GM19397 (cell line): ENCODE measurements around the gene RSPRY1.

Source experiments
- ATAC-seq: cut with Tn5 transposase; IDR thresholded peaks from one replicate; pipeline ENCODE4 v1.9.1; 2021; ENCODE audit warnings: mild to moderate bottlenecking, moderate library complexity; ENCODE audit not compliant: unreplicated experiment

Gene RSPRY1

DNA sequence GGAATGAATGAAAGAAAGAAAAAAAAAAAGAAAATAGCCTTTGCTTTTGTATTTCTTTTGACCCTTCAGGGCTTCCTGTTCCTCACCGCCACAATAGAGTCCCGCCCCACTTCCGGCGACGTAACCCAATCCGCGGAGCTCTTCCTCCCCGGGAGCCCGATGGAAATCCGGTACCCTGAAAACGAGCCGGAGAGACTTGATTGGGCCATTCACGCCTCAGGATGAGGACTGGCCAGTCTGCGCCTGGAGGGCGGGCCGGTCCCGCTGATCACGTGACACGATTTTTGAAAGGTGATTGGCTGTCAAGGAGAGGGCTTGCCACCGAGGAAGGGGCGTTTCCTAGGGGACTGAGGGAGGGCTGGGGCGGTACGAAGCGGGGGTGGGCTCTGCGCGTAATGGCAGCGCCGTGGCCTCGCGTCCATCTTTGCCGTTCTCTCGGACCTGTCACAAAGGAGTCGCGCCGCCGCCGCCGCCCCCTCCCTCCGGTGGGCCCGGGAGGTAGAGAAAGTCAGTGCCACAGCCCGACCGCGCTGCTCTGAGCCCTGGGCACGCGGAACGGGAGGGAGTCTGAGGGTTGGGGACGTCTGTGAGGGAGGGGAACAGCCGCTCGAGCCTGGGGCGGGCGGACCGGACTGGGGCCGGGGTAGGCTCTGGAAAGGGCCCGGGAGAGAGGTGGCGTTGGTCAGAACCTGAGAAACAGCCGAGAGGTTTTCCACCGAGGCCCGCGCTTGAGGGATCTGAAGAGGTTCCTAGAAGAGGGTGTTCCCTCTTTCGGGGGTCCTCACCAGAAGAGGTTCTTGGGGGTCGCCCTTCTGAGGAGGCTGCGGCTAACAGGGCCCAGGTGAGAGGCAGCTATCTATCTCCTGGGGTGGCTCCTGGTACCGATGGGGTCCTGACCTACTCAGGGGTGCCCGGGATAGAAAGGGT, at the start of gene RSPRY1, which contains the start of gene PSME3IP1:
RSPRY1 (plus strand) TSS at position 385 of the 927 bp plus-strand sequence. CDS start 18,330 bp downstream, outside the sequence.
PSME3IP1 (minus strand) TSS at position 95 of the 927 bp plus-strand sequence. CDS start 12,185 bp downstream, outside the sequence.
- ATAC-seq: peak; percentile 88

DNA sequence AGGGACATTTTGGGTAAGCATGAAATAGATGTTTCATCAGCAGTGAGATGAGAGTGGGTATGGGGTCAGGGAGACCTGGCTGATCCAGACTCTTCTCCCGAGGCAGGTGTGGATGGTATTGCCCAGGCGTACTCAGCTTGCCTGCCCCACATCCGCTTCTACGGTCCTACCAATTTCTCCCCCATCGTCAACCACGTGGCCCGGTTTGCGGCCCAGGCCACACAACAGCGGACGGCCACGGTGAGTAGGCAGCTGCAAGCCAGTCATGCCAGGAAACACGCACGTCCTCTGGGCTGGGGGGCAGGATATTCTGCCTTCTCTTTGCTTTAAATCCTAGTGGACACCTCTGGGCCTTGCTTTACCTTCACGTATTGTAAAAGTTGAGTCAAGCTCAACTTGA, 49.1 kb upstream of the RSPRY1 start:
- ATAC-seq: no peak

DNA sequence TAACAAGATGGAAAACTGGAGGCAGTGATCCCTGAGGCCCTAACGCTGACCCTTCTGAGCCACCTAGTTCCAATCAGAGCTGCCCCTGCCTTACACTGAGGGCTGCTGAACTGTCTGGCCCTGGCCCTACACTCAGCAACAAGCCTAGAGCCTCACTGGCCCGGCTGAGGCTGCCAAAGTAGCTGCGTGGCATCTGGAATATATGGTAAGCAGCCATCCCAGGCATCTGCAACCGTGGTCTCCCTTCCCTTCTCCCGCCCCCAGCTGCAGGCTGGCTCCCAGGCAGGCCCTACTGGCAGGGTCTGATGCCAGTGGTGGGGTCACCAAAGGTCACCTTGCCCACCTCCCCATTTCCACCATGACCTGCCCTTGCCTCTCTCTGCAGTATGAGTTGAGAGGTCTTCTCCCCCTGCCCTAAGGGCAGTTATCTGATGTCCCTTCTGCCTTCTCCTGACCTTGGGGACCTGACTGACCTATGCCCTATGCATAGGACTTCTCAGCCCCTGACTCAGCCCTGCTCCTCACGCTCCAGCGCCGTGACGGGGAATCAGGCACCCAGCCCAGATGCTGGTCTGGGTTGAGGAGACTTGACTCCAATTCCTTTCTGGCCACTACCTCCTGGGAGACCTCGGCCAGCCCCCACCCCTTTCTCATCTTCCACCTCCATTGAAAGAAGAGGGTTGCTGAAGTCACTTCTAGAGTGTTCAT, 48.4 kb upstream of the RSPRY1 start:
- no peak for ATAC-seq

DNA sequence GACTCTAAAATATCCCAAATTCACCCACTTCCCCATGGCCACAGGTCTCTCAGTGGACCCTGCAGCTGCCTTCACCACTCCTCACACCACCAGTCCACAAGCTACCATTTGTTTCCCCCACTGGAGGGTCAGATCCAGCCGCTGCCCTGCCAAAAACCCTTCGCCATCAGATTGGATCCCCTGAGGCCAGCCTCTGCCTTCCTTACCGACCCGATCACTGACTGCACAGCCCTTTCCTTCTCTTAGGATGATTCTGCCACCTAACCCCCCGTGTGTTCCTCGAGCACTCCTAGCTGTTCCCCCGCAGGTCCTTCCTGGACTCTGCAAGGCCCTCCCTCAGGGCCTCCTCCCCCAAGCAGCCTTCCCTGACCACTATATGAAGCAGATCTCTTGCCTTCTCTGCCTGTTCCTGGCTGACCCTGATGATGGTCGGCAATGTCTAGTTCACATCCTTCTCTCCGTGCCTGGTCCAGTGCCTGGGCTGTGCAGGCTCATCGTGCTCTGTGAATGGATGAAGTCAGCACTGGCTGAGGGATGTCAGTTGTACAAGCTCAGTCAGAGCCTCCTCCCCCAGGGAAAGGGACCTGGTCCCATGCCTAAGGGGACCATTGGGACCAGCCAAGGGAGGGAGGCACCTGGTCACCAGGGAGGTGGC, 47.7 kb upstream of the RSPRY1 start:
- ATAC-seq: no peak

DNA sequence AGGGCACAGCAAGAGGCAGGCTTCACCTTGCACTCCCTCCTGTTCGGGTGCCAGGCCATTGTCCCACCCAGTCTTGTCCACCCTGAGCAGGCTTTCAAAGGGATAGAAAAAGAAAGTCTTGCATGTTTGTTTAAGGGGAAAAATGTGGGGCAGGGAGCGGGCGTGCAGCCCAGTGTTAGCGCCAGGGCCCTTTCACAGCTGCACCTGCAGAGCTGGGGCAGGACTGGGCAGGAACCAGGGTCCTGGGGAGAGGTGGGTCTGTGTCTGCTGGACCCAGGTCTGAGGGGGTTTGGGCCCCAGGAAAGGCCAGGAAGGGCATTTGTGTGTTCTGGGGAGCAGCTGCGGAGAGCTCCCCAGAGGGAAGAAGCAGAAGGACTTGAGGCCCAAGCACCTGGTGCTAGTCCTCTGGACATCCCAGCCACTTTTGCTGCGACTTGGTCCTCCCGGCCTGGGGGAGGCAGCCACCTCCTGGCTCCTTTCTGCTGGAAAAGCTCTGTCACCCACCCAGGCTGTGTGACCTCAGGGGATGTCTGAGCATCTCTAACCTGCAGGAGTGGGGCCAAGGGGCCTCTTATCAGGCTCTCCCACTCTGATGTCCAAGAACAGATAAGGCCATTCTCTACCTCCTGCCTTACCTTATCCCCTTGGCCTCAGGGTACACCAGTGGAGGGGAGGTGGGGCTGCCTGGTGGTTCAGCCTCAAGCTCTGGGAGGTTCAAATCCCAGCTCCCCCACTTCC, 45.0 kb upstream of the RSPRY1 start:
- ATAC-seq: no peak

DNA sequence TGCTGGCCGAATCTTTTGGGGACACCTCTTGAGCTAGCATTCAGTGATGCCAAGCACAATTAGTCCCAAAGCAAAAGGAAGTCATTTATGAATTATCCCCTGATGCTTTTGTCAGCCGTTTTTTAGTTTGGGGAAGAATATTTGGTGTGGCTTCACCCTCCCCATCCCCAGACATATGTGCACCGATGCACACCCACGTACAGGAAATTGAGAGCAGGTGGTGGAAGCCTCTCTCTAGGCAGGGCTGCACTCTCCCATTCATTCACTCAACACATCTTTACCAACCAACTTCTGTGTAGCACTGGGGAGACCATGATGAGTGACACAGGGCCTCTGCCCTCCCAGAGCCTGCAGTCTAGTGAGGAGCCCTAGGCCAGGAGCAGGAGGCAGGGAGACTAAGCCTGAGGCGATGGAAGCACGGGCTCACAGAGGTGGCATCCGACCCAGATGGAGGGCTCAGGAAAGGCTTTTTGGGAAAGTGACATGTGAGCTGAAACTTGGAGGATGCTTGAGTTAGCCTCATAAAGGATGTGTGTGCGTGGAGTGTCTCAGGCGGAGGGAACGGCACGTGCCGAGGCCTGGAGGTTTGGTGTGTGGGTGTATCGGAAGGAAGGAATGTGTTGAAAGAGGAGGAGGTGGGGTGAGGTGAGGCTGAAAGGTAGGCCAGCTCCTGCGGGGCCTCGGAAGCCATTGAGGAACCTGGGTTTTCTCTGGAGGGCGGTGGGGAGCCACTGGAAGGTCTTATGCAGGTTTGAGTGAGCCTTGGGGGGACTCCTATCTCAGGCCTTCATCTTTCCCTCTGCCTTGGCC, 44.1 kb upstream of the RSPRY1 start:
- no peak for ATAC-seq

DNA sequence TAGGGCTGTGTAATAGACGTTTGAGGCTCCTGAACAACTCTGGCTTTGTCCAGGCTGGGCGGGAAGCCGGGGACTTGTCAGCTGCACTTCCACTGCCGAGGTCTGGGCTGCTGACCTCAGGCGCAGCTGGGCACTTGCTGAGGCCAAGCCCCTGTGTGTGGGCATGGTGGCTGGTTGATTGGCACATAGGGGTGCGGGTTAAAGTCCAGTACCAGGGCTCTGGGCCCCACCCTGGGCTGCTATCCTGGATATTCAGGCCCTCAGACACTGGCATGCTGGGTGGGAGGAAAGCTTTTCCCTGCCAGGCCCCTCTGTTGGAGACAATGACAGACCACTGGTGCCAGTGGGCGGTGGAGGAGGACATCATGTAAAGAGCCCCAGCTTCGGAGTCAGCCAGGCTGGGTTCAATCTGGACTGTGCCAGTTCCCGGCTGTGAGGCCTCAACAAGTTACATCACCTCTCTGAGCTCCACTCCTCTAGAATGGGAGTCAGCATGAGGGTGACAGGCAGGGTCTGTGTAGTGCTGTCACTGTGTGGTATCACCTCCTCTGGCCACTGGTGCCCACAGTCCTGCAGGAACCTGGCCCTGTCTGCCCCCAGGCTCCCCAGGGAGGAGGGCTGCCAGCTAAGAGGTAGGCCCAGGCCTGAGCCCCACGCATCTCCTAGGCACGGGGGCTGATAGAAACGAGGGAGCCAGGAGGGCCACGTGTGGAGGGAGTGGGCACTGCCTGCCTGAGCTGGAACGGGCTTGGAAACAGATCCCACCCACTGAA, 42.8 kb upstream of the RSPRY1 start:
- ATAC-seq: no peak

DNA sequence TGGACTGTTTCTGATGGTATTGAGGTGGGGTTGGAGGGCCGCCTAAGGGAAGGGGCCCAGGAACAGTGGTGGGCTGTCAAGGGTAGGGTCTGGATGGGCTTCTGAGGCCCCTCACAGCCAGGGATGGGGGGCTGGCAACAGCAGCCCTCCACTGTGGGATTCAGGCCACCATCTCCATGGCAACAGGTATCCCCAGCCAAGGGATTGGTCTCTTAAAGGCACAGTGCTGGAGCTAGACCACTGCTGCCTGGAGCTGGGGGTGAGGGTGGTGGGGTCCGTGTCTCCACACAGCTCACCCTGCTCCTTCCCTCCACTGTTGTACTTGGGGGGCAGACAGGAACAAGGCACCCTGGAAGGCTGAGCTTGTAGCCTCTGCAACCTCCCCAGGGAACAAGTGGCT, 42.1 kb upstream of the RSPRY1 start:
- ATAC-seq: no peak

DNA sequence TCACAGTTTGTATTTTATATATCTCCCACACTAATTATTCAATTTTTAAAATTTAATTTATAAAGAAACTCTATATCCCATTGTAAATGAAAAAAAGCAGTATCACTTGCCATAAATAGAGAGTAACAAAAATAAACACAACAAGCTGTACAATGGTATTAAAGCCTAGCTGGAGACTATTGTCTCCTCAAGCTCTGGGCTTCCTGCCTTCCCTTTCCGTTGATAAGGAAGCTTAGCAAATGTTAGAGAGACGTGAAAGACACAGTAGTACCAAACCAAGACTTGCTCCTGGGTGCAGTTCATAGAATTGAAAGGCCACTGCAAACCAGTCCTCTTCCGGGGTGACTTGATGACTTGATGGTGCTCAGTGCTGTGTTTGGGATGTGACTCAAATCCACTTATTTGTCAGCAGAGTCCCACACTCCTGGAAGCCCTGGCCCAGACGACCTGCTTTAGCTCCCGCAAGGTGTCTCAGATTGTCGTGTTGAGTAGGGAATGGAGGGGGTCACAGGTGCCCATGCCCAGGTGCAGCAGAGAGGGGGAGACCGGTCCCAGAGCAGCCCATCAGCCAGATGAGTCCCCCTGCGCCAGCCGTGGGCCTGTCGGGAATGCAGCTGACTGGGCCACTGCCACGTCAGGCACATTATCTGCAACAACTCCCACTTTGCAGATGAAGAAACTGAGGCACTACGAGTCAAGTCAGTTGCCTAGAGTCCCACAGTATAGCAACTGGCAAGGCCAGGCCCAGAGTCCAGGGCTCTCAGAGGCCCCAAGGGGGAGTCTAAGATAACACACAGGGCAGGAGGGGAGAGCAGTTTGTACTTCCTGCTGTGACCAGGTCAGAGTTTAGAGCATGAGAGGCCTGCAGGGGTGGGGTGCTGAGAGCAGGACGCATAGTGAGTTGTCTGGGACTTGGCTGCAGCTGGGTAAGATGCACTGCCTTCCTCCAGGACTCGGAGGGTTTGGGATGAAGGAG, 40.8 kb upstream of the RSPRY1 start:
- no peak for ATAC-seq

DNA sequence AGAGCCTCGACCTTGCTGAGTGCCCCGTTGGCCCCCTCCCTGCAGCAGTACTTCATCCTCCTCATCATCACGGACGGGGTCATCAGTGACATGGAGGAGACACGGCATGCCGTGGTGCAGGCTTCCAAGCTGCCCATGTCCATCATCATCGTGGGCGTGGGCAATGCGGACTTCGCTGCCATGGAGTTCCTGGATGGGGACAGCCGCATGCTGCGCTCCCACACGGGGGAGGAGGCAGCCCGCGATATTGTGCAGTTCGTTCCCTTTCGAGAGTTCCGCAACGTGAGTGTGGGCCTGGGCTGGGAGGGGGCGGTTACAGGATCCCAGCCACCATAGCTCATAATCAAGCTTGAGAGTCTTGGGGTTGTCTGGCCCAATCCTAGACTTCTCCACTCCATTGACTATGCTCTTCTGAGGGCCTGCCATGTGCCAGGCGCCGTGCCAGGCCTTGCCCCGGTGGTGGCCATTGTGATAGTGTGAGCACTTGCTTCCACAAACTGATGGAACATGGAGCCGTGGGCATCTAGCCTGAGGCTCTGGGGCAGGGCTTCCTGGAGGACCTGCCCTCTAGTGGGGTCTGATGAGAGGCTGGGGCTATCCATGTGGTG, 40.0 kb upstream of the RSPRY1 start:
- no peak for ATAC-seq

DNA sequence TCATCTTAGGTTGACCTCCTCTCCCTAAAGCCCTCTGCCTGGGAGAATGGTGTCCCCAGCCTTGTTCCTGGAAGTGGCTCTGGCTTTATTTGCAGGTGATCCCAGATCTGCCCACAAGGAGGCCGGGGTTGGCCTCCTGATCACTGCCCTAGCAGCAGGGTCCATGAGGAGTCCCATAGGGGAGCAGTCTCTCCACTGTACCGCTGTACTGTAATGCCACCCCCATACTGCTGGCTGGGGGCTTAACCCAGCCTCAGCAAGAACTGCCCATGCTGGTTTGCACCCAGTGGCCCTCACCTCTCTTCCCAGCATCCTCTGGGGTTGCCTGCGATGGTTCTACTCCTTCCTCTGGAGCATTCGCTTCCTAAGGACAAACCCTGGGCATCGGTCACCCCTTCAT, 39.4 kb upstream of the RSPRY1 start:
- ATAC-seq: no peak

DNA sequence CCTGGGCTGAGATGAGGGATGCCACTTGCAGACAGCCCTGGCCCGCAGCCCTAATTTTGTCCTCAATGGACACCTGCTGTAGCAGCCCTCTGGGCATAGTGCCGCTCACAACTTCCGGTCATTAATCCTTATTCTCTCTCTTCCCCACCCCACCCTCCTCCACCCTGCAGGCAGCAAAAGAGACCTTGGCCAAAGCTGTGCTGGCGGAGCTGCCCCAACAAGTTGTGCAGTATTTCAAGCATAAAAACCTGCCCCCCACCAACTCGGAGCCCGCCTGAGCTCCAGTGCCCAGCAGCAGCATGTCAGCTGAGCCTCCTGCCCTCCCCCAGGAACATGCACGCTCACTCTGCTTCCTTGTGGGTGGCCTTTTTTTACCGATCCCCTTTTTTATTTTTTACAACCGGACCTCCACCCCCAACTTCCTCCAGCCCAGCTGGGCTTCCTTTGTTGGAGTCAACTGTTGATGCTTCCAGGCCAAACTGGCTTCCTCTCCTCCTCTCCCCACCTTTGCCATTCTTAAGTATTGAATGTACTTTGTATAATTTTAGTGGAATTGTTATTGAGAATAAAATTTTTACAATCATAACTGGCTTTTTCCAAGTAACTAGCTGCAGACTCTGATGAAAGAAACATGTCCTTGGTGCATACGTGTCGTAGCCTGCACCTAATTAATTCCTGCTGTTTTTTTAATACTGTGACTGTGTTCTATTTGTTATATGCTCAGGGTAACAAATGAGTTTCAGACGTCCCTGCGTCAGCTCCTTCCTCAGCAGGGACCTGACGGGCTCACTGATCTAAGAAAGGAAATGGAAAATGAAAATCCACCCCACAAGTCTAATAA, 38.5 kb upstream of the RSPRY1 start:
- ATAC-seq: no peak

DNA sequence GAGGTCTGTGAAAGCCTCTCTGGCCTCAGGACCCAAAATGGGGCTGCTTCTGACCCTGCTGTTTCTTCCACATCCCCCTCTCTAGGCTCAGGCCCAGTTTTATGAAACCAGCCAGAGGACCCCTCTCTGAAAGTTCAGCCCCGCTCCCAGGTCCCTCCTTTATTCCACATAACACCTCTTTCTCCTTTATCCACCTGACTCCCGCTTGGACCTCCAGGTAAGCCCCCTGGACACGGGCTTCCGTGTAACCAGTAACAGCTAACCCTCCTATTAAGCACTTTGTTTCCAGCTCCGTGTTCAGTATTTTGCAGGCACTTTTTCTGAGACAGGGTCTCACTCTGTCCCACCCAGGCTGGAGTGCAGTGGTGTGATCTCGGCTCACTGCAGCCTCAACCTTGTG, 37.6 kb upstream of the RSPRY1 start:
- ATAC-seq: no peak

DNA sequence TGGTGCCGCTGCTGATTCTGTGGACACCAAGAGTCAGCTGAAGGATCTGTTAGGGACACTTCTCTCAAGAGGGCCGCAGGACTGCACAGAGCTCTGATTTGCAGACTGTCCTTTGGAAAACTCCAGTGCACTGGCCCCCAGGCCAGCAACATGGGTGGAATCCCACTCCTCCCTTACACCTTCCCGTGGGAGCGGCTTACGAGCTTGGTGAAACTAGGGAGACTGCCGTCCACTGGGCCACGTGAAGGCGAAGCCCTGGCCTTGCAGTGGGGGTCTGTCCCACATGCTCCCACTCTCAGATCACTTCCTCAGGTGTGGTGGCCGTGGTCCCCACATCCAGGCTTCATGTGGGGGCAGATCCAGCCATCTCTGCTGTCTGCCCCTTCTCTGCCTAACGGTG, 36.7 kb upstream of the RSPRY1 start:
- ATAC-seq: no peak

DNA sequence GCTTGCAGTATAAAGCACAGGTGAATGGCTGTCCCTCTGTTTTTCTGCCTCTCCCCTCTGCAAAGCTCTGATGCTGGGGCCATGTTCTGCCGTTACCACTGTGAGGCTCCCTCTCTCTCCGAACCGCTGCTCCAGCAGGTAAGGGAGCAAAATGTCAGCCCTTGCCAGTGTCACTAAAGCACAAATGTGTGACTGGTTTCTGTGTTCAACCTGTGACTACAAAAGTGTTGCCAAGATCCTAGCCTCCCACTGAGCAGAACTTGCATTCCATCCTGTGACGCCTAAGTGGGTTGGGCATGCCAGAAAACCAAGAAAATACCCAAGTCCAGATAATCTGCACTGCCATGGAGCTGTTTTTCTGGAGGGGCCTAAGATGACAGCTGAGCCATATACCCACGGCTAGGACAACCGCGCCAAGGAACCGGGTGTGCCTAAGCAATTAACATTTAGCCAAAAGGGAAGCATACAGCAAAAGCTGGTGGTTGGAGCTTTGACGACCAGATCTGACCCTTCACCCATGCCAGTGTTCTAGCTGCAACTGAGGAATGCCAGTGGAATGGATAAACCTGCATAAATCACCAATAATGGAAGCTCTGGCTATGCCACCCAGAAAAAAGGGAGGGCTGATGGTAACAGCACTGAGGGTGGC, 35.3 kb upstream of the RSPRY1 start:
- no peak for ATAC-seq

DNA sequence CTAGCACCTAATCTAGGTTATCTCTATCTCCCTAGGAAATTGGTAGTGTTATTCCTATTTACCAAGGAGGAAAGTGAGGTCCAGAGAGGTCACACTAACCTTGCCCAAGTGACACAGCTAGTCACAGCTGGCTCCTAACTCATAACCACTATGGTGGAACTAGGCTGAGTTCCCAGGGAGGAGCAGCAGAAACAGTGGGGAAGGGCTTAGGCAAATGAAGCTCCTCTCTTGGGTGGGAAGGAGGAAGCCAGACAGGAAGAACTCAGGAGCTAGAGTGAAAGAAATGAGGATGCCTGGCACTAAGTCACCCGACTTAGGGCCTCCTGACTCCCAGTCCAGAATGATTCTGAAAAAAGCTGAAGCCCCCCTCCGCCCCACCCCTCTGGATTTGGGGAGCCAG, 34.8 kb upstream of the RSPRY1 start:
- ATAC-seq: no peak
